ENCODE results near the gene CADM2. TPM values are rescaled to one million over a fixed set of nuclear protein-coding genes. Genes with fewer than 3 reads are reported as not detected.

Gene CADM2
- total RNA-seq, 1 experiment from 2014 or later = 1.3 TPM

GRCh38 chr3:85508659-85509058, 549.9 kb downstream of the CADM2 start:
- H3K9me3 Mint-ChIP-seq (ENCODE audit: low read depth, unreplicated experiment) = no peaks in the 10 kb centered on the region
- BruUV-seq (replicated peaks) = no TSS peak
- CTCF ChIA-PET = no interaction called here
- no peak overlapping the region for H3K27ac Mint-ChIP-seq (ENCODE audit: unreplicated experiment)
- no peak for TF ChIP-seq CTCF (IDR thresholded peaks at IDR 0.05; ENCODE audit: unreplicated experiment)
- DNase-seq = no peak
- H3K27me3 Mint-ChIP-seq (ENCODE audit: unreplicated experiment) = no peaks in the 10 kb centered on the region
- H3K4me3 Mint-ChIP-seq (ENCODE audit: low read depth, unreplicated experiment) = no peak overlapping the region
- H3K4me1 Mint-ChIP-seq (ENCODE audit: low read depth, unreplicated experiment) = no peaks in the 10 kb centered on the region
- intact Hi-C loops (cut with micrococcal nuclease; ENCODE audit: unreplicated experiment) = no loop called here
- H3K36me3 Mint-ChIP-seq (ENCODE audit: insufficient read depth, unreplicated experiment) = no peaks in the 10 kb centered on the region

GRCh38 chr3:85516146-85516545, 557.4 kb downstream of the CADM2 start:
- DNase-seq = no peak
- intact Hi-C loops (cut with micrococcal nuclease; ENCODE audit: unreplicated experiment) = no loop called here
- no TSS peak for BruUV-seq (replicated peaks)
- Mint-ChIP-seq H3K27me3 (ENCODE audit: unreplicated experiment) (no peaks in the 10 kb centered on the region), H3K27ac (ENCODE audit: unreplicated experiment) (no peak overlapping the region), H3K4me3 (ENCODE audit: low read depth, unreplicated experiment) (no peak overlapping the region), H3K9me3 (ENCODE audit: low read depth, unreplicated experiment) (no peaks in the 10 kb centered on the region), H3K4me1 (ENCODE audit: low read depth, unreplicated experiment) (no peaks in the 10 kb centered on the region), H3K36me3 (ENCODE audit: insufficient read depth, unreplicated experiment) (no peaks in the 10 kb centered on the region)
- no peak for TF ChIP-seq CTCF (IDR thresholded peaks at IDR 0.05; ENCODE audit: unreplicated experiment)
- CTCF ChIA-PET = interaction anchor here (0.7 kb wide), 1 partner anchor 38 kb away, joined by 3 read pairs; no protein-coding TSS in a partner anchor

- Mint-ChIP-seq H3K9me3 (ENCODE audit: low read depth, unreplicated experiment) (no peaks in the 10 kb centered on the region), H3K27ac (ENCODE audit: unreplicated experiment) (no peak overlapping the region), H3K4me1 (ENCODE audit: low read depth, unreplicated experiment) (no peaks in the 10 kb centered on the region), H3K27me3 (ENCODE audit: unreplicated experiment) (no peaks in the 10 kb centered on the region), H3K4me3 (ENCODE audit: low read depth, unreplicated experiment) (no peak overlapping the region), H3K36me3 (ENCODE audit: insufficient read depth, unreplicated experiment) (no peaks in the 10 kb centered on the region)
- DNase-seq = no peak
- intact Hi-C loops (cut with micrococcal nuclease; ENCODE audit: unreplicated experiment) = no loop called here
- TF ChIP-seq CTCF (IDR thresholded peaks at IDR 0.05; ENCODE audit: unreplicated experiment) = no peak
- CTCF ChIA-PET = no interaction called here
- no TSS peak for BruUV-seq (replicated peaks)
These were observed 565.3 kb downstream of the CADM2 start for GRCh38 chr3:85524104-85524503.

- H3K27ac Mint-ChIP-seq (ENCODE audit: unreplicated experiment) = no peak overlapping the region
- H3K27me3 Mint-ChIP-seq (ENCODE audit: unreplicated experiment) = no peaks in the 10 kb centered on the region
- H3K4me3 Mint-ChIP-seq (ENCODE audit: low read depth, unreplicated experiment) = no peak overlapping the region
- DNase-seq = no peak
- CTCF ChIA-PET = no interaction called here
- H3K36me3 Mint-ChIP-seq (ENCODE audit: insufficient read depth, unreplicated experiment) = no peaks in the 10 kb centered on the region
- no peaks in the 10 kb centered on the region for H3K4me1 Mint-ChIP-seq (ENCODE audit: low read depth, unreplicated experiment)
- BruUV-seq (replicated peaks) = no TSS peak
- intact Hi-C loops (cut with micrococcal nuclease; ENCODE audit: unreplicated experiment) = no loop called here
- no peak for TF ChIP-seq CTCF (IDR thresholded peaks at IDR 0.05; ENCODE audit: unreplicated experiment)
- H3K9me3 Mint-ChIP-seq (ENCODE audit: low read depth, unreplicated experiment) = no peaks in the 10 kb centered on the region
These were observed 566.5 kb downstream of the CADM2 start for GRCh38 chr3:85525264-85525663.

Measured in Calu3 (cell line).